Stimulated activated naive B cell treated with anti-CD40 and anti-IgM and Interleukin-4, amounts not matched to agents 10 μg/mL and 1 μg/mL and 100 μg/mL, for 72 hours (primary cell): ENCODE data around the gene C4orf50.
A peak's percentile ranks its signal among the peaks of the same experiment; 100 is the strongest.

Experiments used
- ATAC-seq, 2 donors: fragments of 150-1000 bp; cut with Tn5 transposase; replicated peaks; 2 replicates each; pipeline ENCODE4 v1.10.0; 2021; ENCODE audit warnings: moderate library complexity in 1 of 2
- DNase-seq: peaks from one replicate; pipeline ENCODE4 v3.0.0; 2021
- H3K27ac Mint-ChIP-seq: one replicate; pipeline ENCODE4 v1.8.0; 2022; ENCODE audit warnings: mild to moderate bottlenecking, mixed read lengths
- H3K27me3 Mint-ChIP-seq, 2 donors: one replicate each; pipeline ENCODE4 v1.8.0; 2022; ENCODE audit warnings: mixed read lengths in 2 of 2
- H3K36me3 Mint-ChIP-seq, 2 donors: one replicate each; pipeline ENCODE4 v1.8.0; 2022; ENCODE audit warnings: mixed read lengths in 2 of 2, mild to moderate bottlenecking in 1 of 2
- H3K4me1 Mint-ChIP-seq, 2 donors: one replicate each; pipeline ENCODE4 v1.8.0; 2022; ENCODE audit warnings: mixed read lengths in 2 of 2, mild to moderate bottlenecking in 1 of 2
- H3K4me3 Mint-ChIP-seq, 2 donors: one replicate each; pipeline ENCODE4 v1.8.0; 2022; ENCODE audit warnings: mild to moderate bottlenecking in 2 of 2, mixed read lengths in 2 of 2, moderate library complexity in 1 of 2
- H3K9me3 Mint-ChIP-seq, 2 donors: one replicate each; pipeline ENCODE4 v1.8.0; 2022; ENCODE audit warnings: mixed read lengths in 2 of 2, mild to moderate bottlenecking in 1 of 2

C4orf50 gene

GRCh38 chr4:5931526-5931925, 86.7 kb downstream of the C4orf50 start:
- Mint-ChIP-seq H3K4me1 (peaks cover 8 to 13% of the 10 kb centered on the region in 2 donors), H3K9me3 (peaks cover 7% of the 10 kb centered on the region in 2 donors), H3K27me3 (peaks cover 27 to 30% of the 10 kb centered on the region in 2 donors), H3K36me3 (no peaks in the 10 kb centered on the region), H3K4me3 (no peak overlapping the region), H3K27ac (no peak overlapping the region)
- ATAC-seq (no peak), DNase-seq (no peak)

GRCh38 chr4:5930876-5931275, 87.4 kb downstream of the C4orf50 start:
- Mint-ChIP-seq H3K4me3 (no peak overlapping the region), H3K4me1 (peaks cover 8 to 13% of the 10 kb centered on the region in 2 donors), H3K9me3 (peaks cover 7% of the 10 kb centered on the region in 2 donors), H3K27ac (no peak overlapping the region), H3K36me3 (no peaks in the 10 kb centered on the region), H3K27me3 (peaks cover 27 to 30% of the 10 kb centered on the region in 2 donors)
- DNase-seq (no peak), ATAC-seq (no peak)

- DNase-seq (no peak), ATAC-seq (no peak)
- H3K4me1 Mint-ChIP-seq, result peaks cover 8 to 13% of the 10 kb centered on the region in 2 donors
- peaks cover 27 to 30% of the 10 kb centered on the region in 2 donors for H3K27me3 Mint-ChIP-seq
- peaks cover 7% of the 10 kb centered on the region in 2 donors for H3K9me3 Mint-ChIP-seq
- H3K36me3 Mint-ChIP-seq, result no peaks in the 10 kb centered on the region
- H3K4me3 Mint-ChIP-seq, result no peak overlapping the region
- H3K27ac Mint-ChIP-seq, result no peak overlapping the region
Measured at GRCh38 chr4:5930456-5930855, 87.8 kb downstream of the C4orf50 start.

DNA sequence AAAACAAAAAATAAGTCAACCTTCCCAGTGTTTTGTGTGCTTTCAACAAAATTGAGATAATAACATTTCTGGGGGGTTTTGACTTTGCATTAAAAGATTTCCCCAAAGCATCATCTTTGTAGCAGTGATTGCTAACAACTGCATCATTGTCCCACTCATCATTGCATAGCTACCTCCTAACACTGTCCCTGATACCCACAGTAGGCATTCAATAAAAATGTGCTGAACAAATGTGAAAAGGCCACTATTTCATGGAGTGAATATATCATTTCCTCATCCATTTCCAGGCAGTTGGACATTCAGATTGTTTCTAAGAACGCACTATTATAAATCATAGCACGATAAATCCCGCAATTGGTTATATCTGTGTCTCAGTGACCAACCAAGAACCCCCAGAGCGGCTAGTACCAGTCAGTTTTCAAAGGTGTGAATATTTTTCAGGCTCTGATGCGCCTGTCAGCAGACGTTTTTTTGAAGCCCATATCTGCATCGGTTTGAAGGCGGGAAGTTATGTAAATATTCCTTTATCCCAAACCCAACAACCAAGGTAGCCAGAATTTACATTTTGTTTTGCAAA, 89.3 kb downstream of the C4orf50 start:
- Mint-ChIP-seq H3K27ac (no peak overlapping the region), H3K4me1 (peaks cover 8 to 13% of the 10 kb centered on the region in 2 donors), H3K4me3 (no peak overlapping the region), H3K9me3 (peaks cover 7% of the 10 kb centered on the region in 2 donors), H3K27me3 (peaks cover 22 to 28% of the 10 kb centered on the region in 2 donors), H3K36me3 (no peaks in the 10 kb centered on the region)
- DNase-seq (no peak), ATAC-seq (no peak)

GRCh38 chr4:5928274-5928673, 90.0 kb downstream of the C4orf50 start:
- no peak overlapping the region for H3K4me3 Mint-ChIP-seq
- no peak for DNase-seq
- peaks cover 8 to 13% of the 10 kb centered on the region in 2 donors for H3K4me1 Mint-ChIP-seq
- H3K27ac Mint-ChIP-seq, result no peak overlapping the region
- H3K27me3 Mint-ChIP-seq, result peaks cover 15 to 23% of the 10 kb centered on the region in 2 donors
- peaks cover 7% of the 10 kb centered on the region in 2 donors for H3K9me3 Mint-ChIP-seq
- ATAC-seq, result no peak
- no peaks in the 10 kb centered on the region for H3K36me3 Mint-ChIP-seq

- Mint-ChIP-seq H3K4me3 (no peak overlapping the region), H3K4me1 (peaks cover 8 to 13% of the 10 kb centered on the region in 2 donors), H3K27ac (no peak overlapping the region), H3K27me3 (peaks cover 14 to 25% of the 10 kb centered on the region in 2 donors), H3K36me3 (no peaks in the 10 kb centered on the region), H3K9me3 (peaks cover 7% of the 10 kb centered on the region in 2 donors)
- no peak for DNase-seq
- no peak for ATAC-seq
Measured at GRCh38 chr4:5927747-5928146, 90.5 kb downstream of the C4orf50 start.

DNA sequence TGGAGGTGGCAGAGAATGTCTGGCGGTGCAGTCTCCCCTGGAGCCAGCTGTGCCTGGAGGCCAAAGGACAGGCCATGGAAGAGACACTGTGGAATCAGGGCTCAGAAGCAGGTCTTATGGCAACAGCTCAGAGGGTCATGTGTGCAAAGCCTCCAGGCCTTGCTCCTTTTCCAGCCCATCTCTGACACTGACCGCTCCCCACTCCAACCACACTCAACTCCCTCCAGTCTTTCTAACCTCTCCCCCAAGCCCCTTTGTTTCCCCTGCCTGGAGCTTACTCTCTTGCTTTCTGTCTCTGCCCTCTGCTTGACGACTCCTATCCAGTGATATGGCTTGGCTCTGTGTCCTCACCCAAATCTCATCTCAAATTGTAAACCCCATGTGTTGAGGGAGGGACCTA, 91.1 kb downstream of the C4orf50 start:
- H3K27me3 Mint-ChIP-seq, result peaks cover 17 to 26% of the 10 kb centered on the region in 2 donors
- H3K36me3 Mint-ChIP-seq, result no peaks in the 10 kb centered on the region
- H3K4me3 Mint-ChIP-seq, result no peak overlapping the region
- peaks cover 7% of the 10 kb centered on the region in 2 donors for H3K9me3 Mint-ChIP-seq
- ATAC-seq (no peak), DNase-seq (no peak)
- H3K27ac Mint-ChIP-seq, result no peak overlapping the region
- peaks cover 8 to 13% of the 10 kb centered on the region in 2 donors for H3K4me1 Mint-ChIP-seq

DNA sequence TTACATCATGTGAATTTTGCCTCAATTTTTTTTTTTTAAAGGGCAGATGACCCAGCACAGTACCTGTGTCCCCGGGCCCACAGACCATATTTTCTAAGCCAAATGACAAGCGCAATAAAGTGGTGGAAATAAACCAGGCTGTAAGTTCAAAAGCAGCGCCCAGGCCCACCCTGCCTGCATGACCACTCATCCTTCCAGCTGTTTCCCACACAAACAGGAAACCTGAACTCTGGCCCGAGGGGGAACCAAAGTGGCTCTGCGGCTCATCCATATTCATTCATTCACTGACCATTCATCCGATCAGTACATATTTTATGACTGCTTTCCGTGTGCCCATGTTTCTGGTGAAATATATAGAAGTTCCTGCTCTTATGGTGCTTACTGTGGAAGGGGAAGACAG, 91.6 kb downstream of the C4orf50 start:
- Mint-ChIP-seq H3K27ac (no peak overlapping the region), H3K4me3 (no peak overlapping the region), H3K27me3 (peaks cover 22 to 25% of the 10 kb centered on the region in 2 donors), H3K36me3 (no peaks in the 10 kb centered on the region), H3K9me3 (peaks cover 7% of the 10 kb centered on the region in 2 donors), H3K4me1 (peaks cover 8 to 14% of the 10 kb centered on the region in 2 donors)
- ATAC-seq (no peak), DNase-seq (no peak)

GRCh38 chr4:5925419-5926200, 92.6 kb downstream of the C4orf50 start:
- H3K4me1 Mint-ChIP-seq, result peaks cover 8 to 20% of the 10 kb centered on the region in 2 donors
- DNase-seq, result no peak
- H3K9me3 Mint-ChIP-seq, result peaks cover 7% of the 10 kb centered on the region in 2 donors
- no peaks in the 10 kb centered on the region for H3K36me3 Mint-ChIP-seq
- H3K27me3 Mint-ChIP-seq, result peaks cover 27% of the 10 kb centered on the region in 2 donors
- no peak overlapping the region for H3K4me3 Mint-ChIP-seq
- H3K27ac Mint-ChIP-seq, result peak overlapping the region; percentile 15
- ATAC-seq, result no peak

DNA sequence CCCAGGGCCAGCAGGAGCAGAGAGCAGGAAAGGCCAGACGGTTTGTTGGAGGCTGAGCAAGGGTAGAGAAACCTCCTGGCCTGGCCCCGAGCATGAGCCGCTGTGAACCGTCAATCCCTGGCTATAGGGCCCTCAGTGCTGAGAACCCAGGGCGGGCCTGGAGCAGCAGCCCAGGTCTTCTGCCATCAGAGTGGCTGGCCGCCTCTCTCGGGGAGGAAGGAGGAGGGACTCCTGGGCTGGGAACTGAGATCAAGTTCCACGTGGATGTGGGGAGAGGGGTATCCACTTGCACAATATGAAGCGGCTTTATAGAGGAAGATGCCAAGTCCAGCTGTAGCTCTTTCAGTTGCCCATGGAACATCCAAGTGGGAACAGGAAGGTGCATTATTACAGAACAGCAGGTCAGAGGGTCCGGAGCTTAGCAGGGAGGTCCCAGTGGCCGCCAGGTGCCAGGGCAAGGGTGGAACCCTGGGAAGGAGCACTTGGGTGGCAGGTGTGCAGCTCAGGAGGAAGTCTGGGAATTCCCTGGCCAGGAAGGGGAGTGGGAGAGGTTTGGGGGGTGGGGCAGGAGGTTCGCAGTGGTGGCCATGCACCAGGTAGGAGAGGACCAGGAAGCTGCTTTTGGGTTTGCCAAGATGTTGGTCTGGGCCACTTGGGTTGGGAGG, 93.6 kb downstream of the C4orf50 start:
- Mint-ChIP-seq H3K4me3 (no peak overlapping the region), H3K4me1 (peaks cover 8 to 20% of the 10 kb centered on the region in 2 donors), H3K27ac (no peak overlapping the region), H3K9me3 (peaks cover 7% of the 10 kb centered on the region in 2 donors), H3K36me3 (no peaks in the 10 kb centered on the region), H3K27me3 (peaks cover 29 to 30% of the 10 kb centered on the region in 2 donors)
- no peak for ATAC-seq
- DNase-seq, result no peak

- H3K27ac Mint-ChIP-seq, result no peak overlapping the region
- H3K4me1 Mint-ChIP-seq, result peaks cover 8 to 26% of the 10 kb centered on the region in 2 donors
- no peaks in the 10 kb centered on the region for H3K36me3 Mint-ChIP-seq
- DNase-seq (no peak), ATAC-seq (no peak)
- H3K9me3 Mint-ChIP-seq, result peaks cover 7% of the 10 kb centered on the region in 2 donors
- peaks cover 39 to 40% of the 10 kb centered on the region in 2 donors for H3K27me3 Mint-ChIP-seq
- no peak overlapping the region for H3K4me3 Mint-ChIP-seq
Measured at GRCh38 chr4:5923376-5923775, 94.9 kb downstream of the C4orf50 start.

DNA sequence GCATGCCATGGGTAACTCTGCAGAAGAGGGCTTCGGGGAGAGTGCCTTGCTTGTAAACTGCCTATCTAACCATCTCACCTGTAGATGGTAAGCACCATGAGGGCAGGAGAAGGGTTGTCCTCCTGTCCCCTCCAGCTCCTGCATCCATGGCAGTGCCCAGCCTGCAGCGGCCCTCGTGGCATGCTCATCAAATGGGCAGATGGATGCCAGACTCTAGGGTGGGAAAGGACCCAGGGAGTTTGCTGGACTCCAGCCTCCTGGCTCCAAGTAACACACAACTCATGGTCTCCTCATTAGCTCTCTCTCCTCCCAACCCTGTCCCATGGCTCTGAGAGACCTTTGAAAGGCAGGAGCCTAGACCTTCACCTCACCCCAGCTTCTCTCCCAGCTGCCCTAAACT, 95.7 kb downstream of the C4orf50 start:
- no peak for DNase-seq

GRCh38 chr4:5921981-5922380, 96.2 kb downstream of the C4orf50 start:
- Mint-ChIP-seq H3K36me3 (no peaks in the 10 kb centered on the region), H3K9me3 (peaks cover 0 to 1% of the 10 kb centered on the region in 2 donors), H3K27ac (no peak overlapping the region), H3K27me3 (peaks cover 39 to 48% of the 10 kb centered on the region in 2 donors), H3K4me1 (peaks cover 4 to 22% of the 10 kb centered on the region in 2 donors), H3K4me3 (no peak overlapping the region)
- no peak for ATAC-seq
- DNase-seq, result no peak

More for the DNA sequence above, 95.7 kb downstream of the C4orf50 start:
- Mint-ChIP-seq H3K36me3 (no peaks in the 10 kb centered on the region), H3K27ac (no peak overlapping the region), H3K4me1 (peaks cover 9 to 25% of the 10 kb centered on the region in 2 donors), H3K4me3 (no peak overlapping the region), H3K27me3 (peaks cover 39 to 48% of the 10 kb centered on the region in 2 donors), H3K9me3 (peaks cover 4% of the 10 kb centered on the region in 2 donors)
- ATAC-seq, result no peak

- Mint-ChIP-seq H3K4me3 (no peak overlapping the region), H3K9me3 (no peaks in the 10 kb centered on the region), H3K4me1 (peaks cover 5 to 24% of the 10 kb centered on the region in 2 donors), H3K36me3 (no peaks in the 10 kb centered on the region), H3K27ac (no peak overlapping the region), H3K27me3 (peaks cover 39 to 48% of the 10 kb centered on the region in 2 donors)
- DNase-seq, result no peak
- ATAC-seq, result no peak
Measured at GRCh38 chr4:5921101-5921980, 96.9 kb downstream of the C4orf50 start.
